GOT3 (cell line): ENCODE results near the gene RHBDL1.
"Not testable (repeated sequence)": the region's sequence is repeated elsewhere in the genome, so short reads cannot be mapped to it uniquely, and the experiment has no call there.

Experiments used
- DNase-seq: peaks from one replicate; lab custom pipeline; 2025; ENCODE audit warnings: mixed read lengths; lab: John Stamatoyannopoulos, UW

Gene RHBDL1

DNA sequence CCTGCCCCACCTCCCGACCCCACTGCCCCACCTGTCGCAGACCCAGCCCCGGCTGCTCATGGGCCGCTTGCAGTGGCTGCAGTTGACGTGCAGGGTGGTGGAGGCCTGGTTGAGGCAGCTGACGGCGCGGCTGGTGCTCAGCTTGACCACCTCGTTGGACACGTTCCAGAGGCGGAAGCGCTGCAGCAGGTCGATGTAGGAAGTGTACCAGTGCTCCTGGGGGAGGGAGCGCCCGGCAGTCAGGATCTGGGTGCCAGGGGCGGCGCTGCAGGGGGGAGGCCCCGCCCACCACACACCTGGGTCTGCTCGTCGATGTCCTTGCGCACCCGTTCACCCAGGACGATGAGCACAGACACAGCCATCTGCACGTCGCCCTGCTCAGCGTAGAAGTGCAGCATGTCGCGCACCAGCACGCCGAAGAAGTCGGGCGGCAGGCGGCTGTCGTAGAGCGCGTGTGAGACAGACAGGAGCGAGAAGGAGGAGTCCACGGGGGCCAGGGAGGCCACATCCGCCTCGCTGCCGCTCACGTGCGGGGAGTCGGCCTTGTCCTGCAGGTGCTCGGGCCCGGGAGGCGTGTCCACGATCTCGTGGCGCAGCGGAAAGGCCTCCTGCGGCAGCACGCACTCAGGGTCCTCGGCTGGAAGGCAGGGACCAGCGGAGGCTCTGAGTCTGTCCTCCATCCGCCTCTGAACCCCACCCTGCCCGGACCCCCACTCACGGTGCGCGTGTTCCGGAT is 9.7 kb downstream of the RHBDL1 start:
- no peak for DNase-seq

DNA sequence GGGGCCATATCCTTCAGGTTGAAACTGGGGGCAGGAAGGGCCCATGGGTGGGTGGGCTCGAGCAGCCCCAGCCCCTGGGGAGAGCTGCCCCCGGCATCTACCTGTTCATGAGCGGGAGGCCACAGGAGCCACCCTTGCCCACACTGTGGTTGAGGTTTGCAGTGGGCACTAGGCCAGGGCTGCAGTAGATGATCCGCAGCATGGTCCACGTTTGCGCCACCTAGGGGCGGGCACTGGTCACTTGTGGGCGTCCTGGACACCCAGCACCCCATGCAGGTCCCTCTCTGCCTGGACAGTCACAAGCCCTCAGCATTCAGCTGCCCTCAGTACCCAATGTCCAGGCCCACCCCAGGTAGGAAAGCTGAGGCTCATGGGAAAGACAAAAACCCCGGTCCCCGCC is 10.5 kb downstream of the RHBDL1 start:
- no peak for DNase-seq

DNA sequence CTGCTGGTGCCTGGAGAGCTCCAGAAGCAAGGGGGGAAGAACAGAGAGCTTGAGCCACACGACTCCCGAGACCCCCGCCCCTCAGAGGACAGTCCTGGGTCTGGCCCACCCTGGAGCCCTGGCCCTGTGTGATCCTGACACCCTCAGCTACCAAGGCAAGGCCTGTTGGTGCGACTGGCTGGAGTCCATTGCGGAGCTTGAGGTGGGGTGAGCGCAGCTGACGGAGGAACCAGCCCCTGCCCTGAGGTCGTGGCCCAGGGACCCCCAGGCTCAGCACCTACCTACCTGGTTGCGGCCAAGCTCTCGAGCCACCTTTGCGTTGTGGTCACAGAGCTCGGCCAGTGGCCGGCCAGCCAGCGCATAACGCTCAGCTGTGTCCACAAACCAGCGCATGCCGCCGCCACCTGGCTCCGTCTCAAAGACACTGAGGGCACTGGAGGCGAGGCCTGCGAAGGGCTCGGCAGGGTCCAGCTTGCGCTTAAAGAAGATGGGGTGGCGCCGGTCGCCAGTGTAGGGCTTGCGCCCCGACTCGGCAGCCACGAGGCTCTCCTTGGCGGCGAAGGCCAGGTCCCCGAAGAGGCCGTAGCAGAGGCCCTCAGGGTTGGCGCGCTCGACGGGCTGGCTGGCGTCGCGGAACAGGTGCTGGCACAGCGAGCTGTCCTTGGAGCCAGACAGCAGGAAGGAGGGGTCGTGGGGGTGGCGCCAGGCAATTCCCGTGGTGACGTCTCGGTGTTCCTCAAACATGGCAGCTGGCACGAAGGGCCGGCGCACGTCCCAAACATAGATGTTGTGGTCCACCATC is 11.2 kb downstream of the RHBDL1 start:
- no peak for DNase-seq

DNA sequence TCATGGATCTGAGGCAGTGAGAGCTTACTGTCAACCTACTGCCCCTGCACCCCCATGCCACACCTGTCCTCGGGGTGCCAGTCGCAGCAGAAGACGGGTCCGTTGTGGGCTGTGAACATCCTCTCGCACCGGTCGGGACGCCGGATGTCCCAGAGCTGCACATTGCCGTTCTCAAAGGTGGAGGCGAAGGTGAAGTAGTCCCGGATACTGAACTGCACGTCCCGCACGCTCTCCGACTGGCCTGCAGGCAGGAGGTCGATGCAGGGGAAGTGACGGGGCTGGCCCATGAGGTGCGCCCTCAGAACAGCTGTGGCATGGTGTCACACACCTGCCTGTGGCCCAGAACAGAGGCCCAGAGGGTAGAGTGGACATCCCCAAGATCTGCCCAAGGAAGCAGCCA is 12.0 kb downstream of the RHBDL1 start:
- no peak for DNase-seq

DNA sequence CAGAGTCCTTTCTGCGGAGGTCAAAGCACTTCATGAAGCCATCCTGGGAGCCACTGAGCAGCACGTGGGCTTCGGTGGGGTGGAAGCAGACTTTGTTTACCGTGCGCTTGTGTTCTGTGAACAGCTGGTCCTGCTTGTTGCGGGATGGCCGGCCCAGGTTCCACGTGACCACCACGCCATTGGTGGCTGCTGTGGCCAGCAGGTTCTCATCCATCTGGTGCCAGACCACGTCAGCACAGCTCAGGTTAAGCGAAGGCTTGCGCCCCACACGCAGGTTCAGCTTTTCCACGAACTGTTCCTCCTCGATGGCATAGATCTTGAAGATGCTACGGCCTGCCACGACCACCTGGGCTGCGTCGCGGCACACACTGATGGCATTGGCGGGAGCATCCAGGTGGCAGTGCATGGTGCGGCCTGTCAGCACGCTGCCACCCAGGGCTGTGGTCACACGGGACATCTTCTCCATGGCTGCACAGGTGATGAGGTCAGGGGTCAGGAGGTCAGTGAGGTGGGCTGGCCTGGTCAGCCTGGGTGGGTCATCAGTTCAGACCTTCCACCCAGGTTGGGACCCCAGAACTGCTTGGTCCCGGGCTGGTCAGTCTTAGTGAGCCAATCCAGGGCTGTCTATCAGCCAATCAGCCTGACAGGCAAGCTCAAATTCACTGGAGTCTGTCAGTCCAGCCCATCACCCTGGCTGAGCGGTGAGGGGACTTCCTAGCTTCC is 13.9 kb downstream of the RHBDL1 start:
- no peak for DNase-seq

DNA sequence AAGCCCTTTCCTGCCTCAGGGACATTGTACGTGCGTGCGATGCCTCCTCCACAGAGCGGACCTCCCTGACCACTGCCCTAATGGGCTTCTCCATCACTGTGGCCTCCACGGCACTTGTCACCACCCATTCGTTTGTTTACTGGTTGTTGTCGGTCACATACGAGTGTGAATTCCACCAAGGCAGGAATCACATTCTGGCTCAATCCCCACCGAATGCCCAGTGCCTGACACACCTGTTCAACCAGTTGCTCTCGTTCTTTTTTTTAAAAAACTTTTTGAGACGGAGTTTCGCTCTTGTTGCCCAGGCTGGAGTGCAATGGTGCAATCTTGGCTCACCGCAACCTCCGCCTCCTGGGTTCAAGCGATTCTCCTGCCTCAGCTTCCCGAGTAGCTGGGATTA is 15.8 kb downstream of the RHBDL1 start:
- not testable (repeated sequence) for DNase-seq

DNA sequence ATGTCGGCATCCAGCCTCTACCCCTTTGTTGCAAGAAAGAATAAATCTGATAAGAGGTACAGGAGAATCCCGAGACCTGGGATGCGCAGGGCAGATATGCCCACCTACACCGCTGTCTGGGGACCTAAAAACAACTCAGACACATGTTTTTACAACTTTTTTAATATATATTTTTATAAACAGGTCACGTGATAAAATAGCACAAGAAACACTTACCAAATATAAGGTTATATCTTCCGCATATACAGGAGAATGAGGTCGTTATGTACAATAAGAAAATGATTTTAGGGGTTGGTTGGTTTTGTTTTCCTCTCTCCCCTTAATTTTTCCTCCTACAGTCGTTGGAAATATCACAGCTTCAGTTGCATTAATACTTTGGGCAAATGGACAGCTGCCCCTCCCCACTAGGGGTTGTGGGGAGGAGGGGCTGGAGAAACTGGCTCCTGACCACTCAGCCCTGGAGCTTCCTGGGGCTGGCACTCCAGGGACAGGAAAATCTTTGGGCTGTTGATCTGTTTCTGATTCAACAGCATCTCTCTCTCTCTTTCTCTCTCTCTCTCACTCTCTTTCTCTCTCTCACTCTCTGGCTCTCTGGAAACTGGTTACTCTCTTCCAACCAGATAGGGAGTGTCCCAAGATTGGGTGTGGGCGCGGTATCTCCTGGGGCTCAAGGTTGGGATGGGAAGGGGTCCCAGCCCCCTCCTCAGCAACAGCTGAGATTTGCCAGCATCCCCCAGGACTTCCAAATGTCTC is 17.1 kb downstream of the RHBDL1 start:
- DNase-seq: no peak

DNA sequence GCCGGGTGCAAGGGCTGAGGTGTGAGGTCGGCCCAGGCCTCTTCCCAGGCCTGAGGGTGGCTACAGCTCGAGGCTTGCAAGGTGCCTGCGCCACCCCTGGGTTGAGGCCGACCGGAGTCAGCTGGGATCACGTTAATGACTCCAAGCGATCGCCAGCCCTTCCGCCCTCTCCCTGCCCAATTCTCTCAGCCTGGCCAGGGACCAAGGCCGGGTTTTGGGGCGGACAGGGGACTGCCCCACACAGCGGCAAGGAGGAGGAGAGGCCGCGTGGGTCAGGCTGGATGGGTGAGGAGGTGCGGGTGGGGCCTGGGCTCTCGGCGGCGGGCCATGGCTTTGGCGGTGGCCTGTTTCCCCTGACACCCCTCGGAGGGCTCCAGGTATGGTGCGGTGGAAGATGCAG is 17.9 kb downstream of the RHBDL1 start:
- DNase-seq: no peak

DNA sequence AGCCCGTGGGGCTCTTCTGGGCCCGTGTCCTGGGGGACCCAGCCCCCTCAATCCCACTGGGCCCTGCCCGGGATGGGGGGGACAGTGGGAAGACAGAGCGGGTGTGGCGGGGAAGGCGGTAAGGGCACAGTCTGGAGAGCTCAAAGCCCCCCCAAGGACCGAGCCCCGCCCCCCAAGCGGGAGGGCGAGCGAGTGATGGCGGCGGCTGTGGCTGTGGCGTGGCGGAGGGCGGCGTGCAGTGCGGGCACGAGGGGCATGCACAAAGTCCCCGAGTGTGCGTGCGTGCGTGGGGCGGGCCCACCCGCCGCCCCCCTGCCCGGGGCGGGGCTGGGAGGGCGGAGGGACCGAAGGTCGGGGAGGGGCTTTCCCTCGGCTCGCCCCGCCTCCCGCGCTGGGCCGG is 18.3 kb downstream of the RHBDL1 start:
- DNase-seq: no peak

DNA sequence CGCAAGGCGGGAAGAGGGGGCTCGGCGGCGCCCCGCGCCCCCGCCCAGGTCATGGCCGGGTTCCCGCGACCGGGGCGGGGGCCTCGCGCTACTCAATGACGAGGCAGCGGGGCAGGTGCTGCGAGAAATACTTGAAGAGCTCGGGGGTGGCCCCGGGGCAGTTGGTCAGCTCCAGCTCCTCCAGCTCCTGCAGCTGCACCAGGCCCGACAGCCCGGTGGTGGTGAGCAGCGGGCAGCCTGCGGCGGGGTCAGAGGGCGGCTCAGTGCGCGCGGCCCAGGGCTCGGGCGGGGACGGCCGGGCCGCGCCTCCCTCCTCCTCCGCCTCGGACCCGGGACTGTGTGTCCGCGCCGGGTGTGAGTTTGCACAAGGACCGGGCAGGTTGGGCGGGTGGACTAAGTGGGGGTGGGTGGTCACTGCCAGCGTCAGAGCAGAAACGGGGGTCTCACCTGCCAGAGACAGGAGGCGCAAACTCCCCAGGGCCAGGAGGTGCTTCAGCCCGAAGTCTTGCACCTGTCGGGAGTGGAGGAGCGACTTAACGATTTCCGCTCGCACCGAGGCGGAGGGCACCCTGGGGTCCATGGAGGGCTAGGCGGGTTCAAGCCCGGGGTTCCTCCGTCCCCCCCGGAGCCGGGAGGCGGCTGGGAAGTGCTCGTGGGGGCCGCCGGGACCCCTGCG is 18.9 kb downstream of the RHBDL1 start:
- no peak for DNase-seq

DNA sequence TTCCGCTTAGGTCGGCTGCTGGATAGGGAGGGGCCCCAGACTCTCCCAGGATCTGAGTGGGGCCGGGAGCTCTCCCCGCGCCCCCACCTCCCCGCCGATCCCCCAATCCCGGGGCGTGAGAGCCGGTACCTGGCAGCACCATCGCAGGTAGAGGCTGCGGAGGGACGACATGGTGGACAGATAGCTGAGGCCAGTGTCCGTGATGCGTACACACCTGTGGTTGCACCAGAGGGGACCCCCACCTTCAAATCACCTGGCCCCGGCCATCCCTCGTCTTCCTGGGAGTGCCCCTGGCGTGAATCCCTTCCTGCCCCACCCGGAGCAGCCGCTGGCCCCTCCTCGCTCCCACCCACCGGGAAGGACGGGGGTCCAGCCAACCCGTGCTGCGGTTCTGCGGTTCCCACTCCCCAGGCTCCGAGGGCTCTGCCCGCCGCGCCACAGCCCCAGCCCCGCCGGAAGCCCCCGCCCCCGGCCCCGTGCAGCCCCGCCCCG is 19.4 kb downstream of the RHBDL1 start:
- no peak for DNase-seq

DNA sequence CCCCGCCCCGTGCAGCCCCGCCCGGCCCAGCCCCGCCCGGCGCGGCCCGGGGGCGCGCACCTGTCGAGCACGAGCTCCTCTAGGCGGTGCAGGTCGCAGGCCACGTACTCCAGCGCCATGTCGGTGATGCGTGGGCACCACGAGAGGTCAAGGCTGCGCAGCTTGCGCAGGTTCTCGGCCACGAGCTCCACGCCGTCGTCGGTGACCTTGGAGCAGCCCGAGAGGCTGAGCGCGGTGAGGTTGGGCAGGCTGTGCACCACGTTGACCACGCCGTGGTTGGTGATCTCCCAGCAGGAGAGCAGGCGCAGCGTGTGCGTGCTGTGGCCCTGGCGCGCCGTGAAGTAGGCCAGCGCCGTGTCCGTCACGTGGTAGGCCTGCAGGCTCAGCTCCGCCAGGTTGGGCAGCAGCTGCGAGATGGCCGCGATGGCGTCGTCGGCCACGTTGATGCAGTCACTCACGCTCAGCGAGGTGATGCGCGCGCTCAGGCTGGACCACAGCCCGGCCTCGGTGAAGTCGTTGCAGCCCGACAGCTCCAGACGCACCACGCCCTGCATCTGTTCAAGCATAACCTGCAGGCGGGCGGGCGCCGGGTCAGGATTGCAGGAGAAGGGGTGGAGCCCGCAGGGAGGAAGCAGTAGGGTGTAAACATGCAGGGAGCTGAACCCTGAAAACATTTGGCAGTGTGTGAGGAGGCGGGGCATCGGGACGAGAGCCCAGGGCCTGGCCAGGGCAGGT is 20.1 kb downstream of the RHBDL1 start:
- no peak for DNase-seq

DNA sequence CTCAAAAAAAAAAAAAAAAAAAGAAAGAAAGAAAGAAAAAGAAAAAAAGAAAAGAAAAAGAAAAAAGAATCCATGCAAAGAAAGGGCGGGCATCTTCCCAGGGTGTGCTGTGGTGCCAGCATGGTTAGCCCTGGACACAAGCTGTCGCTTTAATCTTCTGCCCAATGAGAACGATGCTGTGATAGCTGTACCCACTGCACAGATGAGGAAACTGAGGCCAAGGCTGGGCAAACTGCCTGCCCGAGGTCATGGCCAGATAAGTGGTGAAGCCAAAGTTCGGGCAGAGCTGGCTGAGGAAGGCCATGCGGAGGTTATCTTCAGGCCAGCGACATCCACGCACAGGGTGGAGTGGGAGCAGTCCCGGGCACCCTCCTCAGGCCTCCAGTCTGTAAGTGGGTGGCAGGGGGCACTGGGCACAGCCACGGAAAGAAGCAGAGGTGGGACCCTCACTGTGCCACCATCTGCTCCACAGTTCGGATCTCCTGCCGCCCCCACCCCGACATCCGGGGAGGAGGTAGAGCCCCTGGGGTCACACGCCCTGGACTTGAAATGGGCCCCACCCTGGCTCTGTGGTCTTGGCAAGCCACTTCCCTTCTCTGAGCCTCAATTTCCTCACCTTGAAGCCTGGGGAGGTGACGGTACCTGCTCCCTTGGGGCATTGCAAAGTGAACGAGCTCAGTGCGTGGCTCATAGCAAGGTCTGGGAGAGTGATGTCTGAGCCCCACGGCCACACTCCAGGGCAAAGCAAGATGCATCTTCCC is 23.6 kb downstream of the RHBDL1 start:
- no peak for DNase-seq

DNA sequence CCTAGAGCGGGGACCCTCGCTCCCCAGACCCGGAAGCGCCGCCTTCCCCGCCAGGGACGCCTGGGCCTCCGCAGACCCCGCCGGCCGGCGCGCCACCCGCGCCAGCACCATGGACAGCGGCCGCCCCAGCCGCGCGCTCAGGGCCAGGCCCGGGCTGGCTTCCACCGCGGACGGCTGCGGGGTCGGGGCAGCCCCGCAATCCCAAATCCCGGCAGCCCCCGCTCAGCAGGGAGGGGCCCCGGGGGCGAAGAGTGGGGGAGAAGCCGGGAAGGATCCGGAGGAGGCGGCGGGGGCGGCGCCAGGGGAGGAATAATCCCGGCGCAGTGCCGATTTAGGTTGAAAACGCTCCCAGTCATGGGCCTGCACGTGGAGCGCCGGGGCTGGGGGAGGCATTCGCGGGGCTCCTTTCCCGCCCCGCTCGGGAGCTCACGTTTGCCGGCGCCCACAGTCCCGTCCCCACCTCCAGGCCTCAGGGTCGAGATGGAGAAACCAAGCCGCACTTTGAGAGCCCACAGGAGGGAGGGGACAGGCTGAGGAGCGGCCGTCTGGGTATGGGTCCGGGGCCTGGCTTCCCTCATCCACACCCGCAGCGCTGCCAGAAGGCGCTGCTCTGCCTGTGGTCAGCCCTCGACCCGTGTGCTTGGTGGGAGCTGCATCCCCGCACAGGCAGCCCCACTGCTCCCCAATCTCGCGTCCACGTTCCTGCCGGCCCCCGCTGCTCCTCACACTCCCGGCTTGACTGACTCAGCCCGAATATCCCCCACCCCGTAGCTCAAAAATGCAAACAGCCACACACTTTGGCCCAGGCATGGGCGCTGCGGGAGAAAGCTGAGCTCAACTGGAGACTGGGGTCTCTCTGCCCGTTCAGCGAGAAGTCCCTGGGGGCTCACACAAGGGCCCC is 25.5 kb downstream of the RHBDL1 start:
- no peak for DNase-seq

DNA sequence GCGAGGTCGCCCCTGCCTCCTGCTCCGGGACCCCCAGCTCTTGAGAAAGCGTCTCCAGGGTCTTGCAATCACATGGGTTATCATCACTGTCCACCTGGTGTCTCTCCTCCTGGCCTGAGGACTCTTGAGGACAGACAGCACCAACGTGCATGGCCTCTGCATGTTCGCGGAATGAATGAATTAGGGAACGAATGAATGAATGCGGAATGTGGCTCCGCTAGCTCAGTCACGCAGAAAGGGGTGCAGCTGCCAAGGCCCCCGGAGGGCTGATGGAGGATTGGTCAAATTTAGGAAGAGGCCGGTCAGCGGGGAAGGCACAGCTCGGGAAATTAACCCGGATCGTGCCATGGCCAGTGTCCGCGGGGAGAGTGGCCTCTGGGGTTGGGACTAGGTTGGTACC is 26.9 kb downstream of the RHBDL1 start:
- no peak for DNase-seq

DNA sequence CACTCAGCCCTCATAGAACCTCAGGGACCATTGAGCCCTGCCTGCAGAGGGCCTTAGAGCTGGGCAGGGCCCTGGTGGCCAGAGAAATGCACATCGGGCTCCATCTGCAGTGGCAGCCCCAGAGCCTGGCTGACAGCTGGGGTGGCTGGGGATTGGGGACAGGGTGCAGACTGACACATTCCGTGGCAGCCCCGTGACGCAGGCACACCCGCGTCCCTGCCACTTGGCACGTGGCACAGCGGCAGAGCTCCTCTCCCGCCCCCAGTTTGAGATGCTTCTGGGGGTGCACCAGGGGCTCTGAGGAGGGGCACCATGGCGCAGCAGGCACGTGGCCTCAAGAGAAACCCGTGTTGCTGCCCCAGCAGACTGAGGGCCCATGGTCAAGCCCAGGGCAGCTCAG is 27.9 kb downstream of the RHBDL1 start:
- DNase-seq: no peak

DNA sequence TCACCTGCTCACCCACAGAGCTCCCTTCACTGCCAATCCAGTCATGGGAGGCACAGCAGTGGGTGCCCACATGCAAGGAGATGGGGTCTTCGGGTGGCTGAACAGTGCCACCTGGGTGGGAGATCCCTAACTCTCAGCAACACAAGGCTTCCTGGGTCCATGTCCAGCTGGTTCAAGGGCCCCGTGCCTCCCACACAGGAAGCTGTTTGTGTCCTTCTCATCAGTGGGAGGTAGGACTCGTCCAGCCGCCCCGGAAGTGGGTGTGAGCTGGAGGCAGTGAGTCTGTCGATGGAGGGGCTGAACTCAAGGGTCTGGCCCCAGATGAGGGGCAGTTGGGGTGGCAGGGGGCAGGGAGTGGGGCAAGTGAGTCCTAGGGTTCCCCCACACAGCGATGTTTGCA is 28.6 kb downstream of the RHBDL1 start:
- DNase-seq: no peak

DNA sequence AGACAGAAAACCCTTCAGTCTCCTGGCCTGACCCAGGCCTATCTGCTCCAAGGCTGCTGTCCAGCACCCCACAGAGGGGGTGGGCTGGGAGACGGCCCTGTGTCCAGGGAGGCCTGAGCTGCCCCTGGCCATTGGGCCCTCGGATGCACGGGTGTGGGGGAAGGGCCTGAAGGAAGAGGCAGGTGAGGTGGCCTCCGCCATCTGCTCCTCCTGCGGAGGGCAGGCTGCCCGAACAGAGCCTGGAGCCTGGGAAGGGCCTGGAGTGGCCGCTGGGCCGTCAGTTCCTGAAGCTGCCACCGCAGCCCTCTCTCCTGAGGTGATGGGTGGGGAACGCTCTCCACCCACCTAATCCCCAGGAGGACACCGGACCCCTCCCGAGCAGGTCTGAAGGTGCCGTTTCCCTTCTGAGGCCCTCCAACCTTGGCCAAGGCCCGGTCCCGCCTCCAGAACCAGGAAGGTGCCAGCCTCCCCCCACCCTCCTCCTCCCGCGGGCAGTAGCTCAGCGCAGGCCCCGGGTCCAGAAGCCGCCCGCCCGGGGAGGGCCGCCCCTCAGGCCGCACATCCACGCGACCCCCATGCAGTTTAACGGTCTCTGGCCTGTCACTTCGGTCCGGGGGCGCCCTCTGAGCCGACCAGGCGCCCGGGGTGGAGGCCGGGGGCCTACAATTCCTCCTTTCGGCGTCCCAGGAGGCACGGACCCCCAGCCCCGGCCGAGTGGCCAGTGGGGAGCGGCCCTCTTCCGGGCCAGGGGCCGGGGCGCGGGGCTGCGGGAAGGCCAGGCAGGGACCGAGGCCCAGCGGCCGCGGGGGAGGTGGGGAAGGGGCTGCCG is 29.3 kb downstream of the RHBDL1 start:
- DNase-seq: no peak
